Astrocyte (in vitro differentiated cells and primary cell): Measurements from ENCODE around the gene IGF1R. TPM values are rescaled to one million over a fixed set of nuclear protein-coding genes. Genes with fewer than 3 reads are reported as not detected.
A peak's percentile ranks its signal among the peaks of the same experiment; 100 is the strongest.

Experiments
- DNase-seq: peaks from one replicate; pipeline ENCODE4 v3.0.0-alpha.2; 2010; ENCODE audit warnings: low read depth
- FAIRE-seq: peaks from 2 replicates; lab custom pipeline; 2011; peaks lifted over from hg19 to GRCh38; lab: Jason Lieb, UNC
- H2AFZ ChIP-seq: 2 replicates; pipeline ENCODE4 v1.6.0; 2012; ENCODE audit warnings: low read depth, low read length, inconsistent platforms
- H3K27ac ChIP-seq: 2 replicates; pipeline ENCODE4 v1.5.1; 2011; ENCODE audit warnings: low read depth, low read length, inconsistent platforms
- H3K27me3 ChIP-seq: 2 replicates; pipeline ENCODE4 v1.6.0; 2011; ENCODE audit warnings: low read length, inconsistent platforms; ENCODE audit not compliant: insufficient read depth
- H3K36me3 ChIP-seq: 2 replicates; pipeline ENCODE4 v1.5.1; 2011; ENCODE audit warnings: low read length, inconsistent platforms; ENCODE audit not compliant: insufficient read depth
- H3K4me1 ChIP-seq: 2 replicates; pipeline ENCODE4 v1.5.1; 2011; ENCODE audit warnings: low read length, inconsistent platforms; ENCODE audit not compliant: insufficient read depth
- H3K4me2 ChIP-seq: 2 replicates; pipeline ENCODE4 v1.6.0; 2012; ENCODE audit warnings: low read length, inconsistent platforms
- H3K4me3 ChIP-seq: 2 replicates; pipeline ENCODE4 v1.5.1; 2011; ENCODE audit warnings: low read depth, mild to moderate bottlenecking, low read length, inconsistent platforms; ENCODE audit not compliant: insufficient read depth
- H3K79me2 ChIP-seq: 2 replicates; pipeline ENCODE4 v1.6.0; 2012; ENCODE audit warnings: mild to moderate bottlenecking, low read length, inconsistent platforms; ENCODE audit not compliant: insufficient read depth
- H3K9ac ChIP-seq: 2 replicates; pipeline ENCODE4 v1.6.0; 2012; ENCODE audit warnings: mild to moderate bottlenecking, low read length, inconsistent platforms
- H3K9me3 ChIP-seq: 2 replicates; pipeline ENCODE4 v1.5.1; 2012; ENCODE audit warnings: low read depth, mild to moderate bottlenecking, low read length, inconsistent platforms; ENCODE audit not compliant: insufficient read depth
- H4K20me1 ChIP-seq: 2 replicates; pipeline ENCODE4 v1.6.0; 2012; ENCODE audit warnings: low read length, inconsistent platforms; ENCODE audit not compliant: insufficient read depth
- H3K27ac Mint-ChIP-seq: one replicate; pipeline ENCODE4 v1.8.0; 2021; ENCODE audit warnings: mild to moderate bottlenecking, mixed read lengths; ENCODE audit not compliant: unreplicated experiment
- H3K27me3 Mint-ChIP-seq: one replicate; pipeline ENCODE4 v1.8.0; 2021; ENCODE audit warnings: low read depth, mixed read lengths; ENCODE audit not compliant: unreplicated experiment
- H3K36me3 Mint-ChIP-seq: one replicate; pipeline ENCODE4 v1.8.0; 2021; ENCODE audit warnings: low read depth, mixed read lengths; ENCODE audit not compliant: unreplicated experiment
- H3K4me1 Mint-ChIP-seq: one replicate; pipeline ENCODE4 v1.8.0; 2021; ENCODE audit warnings: low read depth, mixed read lengths; ENCODE audit not compliant: unreplicated experiment
- H3K4me3 Mint-ChIP-seq: one replicate; pipeline ENCODE4 v1.8.0; 2021; ENCODE audit warnings: mild to moderate bottlenecking, moderate library complexity, mixed read lengths; ENCODE audit not compliant: unreplicated experiment
- H3K9me3 Mint-ChIP-seq: one replicate; pipeline ENCODE4 v1.8.0; 2021; ENCODE audit warnings: mild to moderate bottlenecking, mixed read lengths; ENCODE audit not compliant: unreplicated experiment
- CTCF ChIP-seq: IDR thresholded peaks from 2 replicates; pipeline ENCODE4 v1.5.1; 2011; ENCODE audit warnings: low read depth, mild to moderate bottlenecking, inconsistent platforms, low read length, moderate library complexity; ENCODE audit not compliant: insufficient read depth
- EZH2 ChIP-seq: IDR thresholded peaks from 2 replicates; pipeline ENCODE4 v1.6.1; 2012; ENCODE audit warnings: mild to moderate bottlenecking, low read length, inconsistent platforms; ENCODE audit not compliant: insufficient read depth
- total RNA-seq: library from RNA; stranded (reverse); gene quantifications from 2 replicates; pipeline ENCODE4 v1.2.1, GENCODE V29; 2021

The IGF1R gene
- total RNA-seq, 1 donor from 2014 or later, result 270 TPM

GRCh38 chr15:98719137-98719740 is 70.9 kb downstream of the IGF1R start:
- Histone ChIP-seq H3K4me3 (no peak overlapping the region), H3K9me3 (no peaks in the 10 kb centered on the region), H3K9ac (peak overlapping the region; percentile 10), H2AFZ (no peak overlapping the region), H3K4me1 (peaks cover 37% of the 10 kb centered on the region), H3K27me3 (no peaks in the 10 kb centered on the region), H3K36me3 (no peaks in the 10 kb centered on the region), H3K4me2 (peak overlapping the region; percentile 51), H3K27ac (no peak overlapping the region), H4K20me1 (peaks cover 96% of the 10 kb centered on the region), H3K79me2 (peaks cover 100% of the 10 kb centered on the region)
- DNase-seq (peak; percentile 37), FAIRE-seq (no peak)
- H3K27me3 Mint-ChIP-seq, result no peaks in the 10 kb centered on the region
- H3K4me1 Mint-ChIP-seq, result peaks cover 93% of the 10 kb centered on the region
- peaks cover 8% of the 10 kb centered on the region for H3K36me3 Mint-ChIP-seq
- peak overlapping the region; percentile 83 for H3K27ac Mint-ChIP-seq
- peak overlapping the region; percentile 47 for H3K4me3 Mint-ChIP-seq
- TF ChIP-seq CTCF, result no peak
- TF ChIP-seq EZH2, result no peak
- no peaks in the 10 kb centered on the region for H3K9me3 Mint-ChIP-seq

GRCh38 chr15:98720031-98720430 is 71.7 kb downstream of the IGF1R start:
- FAIRE-seq, result no peak
- peak overlapping the region; percentile 27 for H3K4me3 Mint-ChIP-seq
- peaks cover 100% of the 10 kb centered on the region for H3K79me2 ChIP-seq

More at GRCh38 chr15:98720031-98720430, 71.7 kb downstream of the IGF1R start:
- Mint-ChIP-seq H3K27me3 (no peaks in the 10 kb centered on the region), H3K27ac (peak overlapping the region; percentile 82), H3K4me1 (peaks cover 92% of the 10 kb centered on the region), H3K36me3 (peaks cover 8% of the 10 kb centered on the region), H3K9me3 (no peaks in the 10 kb centered on the region)
- H3K4me1 ChIP-seq, result peaks cover 37% of the 10 kb centered on the region
- H3K27me3 ChIP-seq, result no peaks in the 10 kb centered on the region
- peaks cover 96% of the 10 kb centered on the region for H4K20me1 ChIP-seq
- no peak overlapping the region for H2AFZ ChIP-seq
- no peak for TF ChIP-seq CTCF
- TF ChIP-seq EZH2, result no peak
- no peak overlapping the region for H3K27ac ChIP-seq
- H3K4me2 ChIP-seq, result no peak overlapping the region
- no peak overlapping the region for H3K4me3 ChIP-seq
- no peaks in the 10 kb centered on the region for H3K9me3 ChIP-seq
- DNase-seq, result no peak
- no peaks in the 10 kb centered on the region for H3K36me3 ChIP-seq
- no peak overlapping the region for H3K9ac ChIP-seq
